ENCODE measurements around the gene RTN4R.

RTN4R gene

GRCh38 chr22:20218987-20219386, 49.1 kb downstream of the RTN4R start:
- no peak overlapping the region for H3K4me3 ChIP-seq (ENCODE audit: low read depth, low read length)

- H3K4me3 ChIP-seq (ENCODE audit: low read depth, low read length): no peak overlapping the region
Observed at GRCh38 chr22:20218326-20218872, 49.7 kb downstream of the RTN4R start.

- H3K4me3 ChIP-seq (ENCODE audit: low read depth, low read length): no peak overlapping the region
Observed at GRCh38 chr22:20217563-20217962, 50.6 kb downstream of the RTN4R start.

GRCh38 chr22:20216863-20217499, 51.1 kb downstream of the RTN4R start:
- H3K4me3 ChIP-seq (ENCODE audit: low read depth, low read length): no peak overlapping the region

- H3K4me3 ChIP-seq (ENCODE audit: low read depth, low read length): no peak overlapping the region
Observed at GRCh38 chr22:20215742-20216141, 52.4 kb downstream of the RTN4R start.

- no peak overlapping the region for H3K4me3 ChIP-seq (ENCODE audit: low read depth, low read length)
Observed at GRCh38 chr22:20214853-20215252, 53.3 kb downstream of the RTN4R start.

- no peak overlapping the region for H3K4me3 ChIP-seq (ENCODE audit: low read depth, low read length)
Observed at GRCh38 chr22:20213833-20214708, 54.0 kb downstream of the RTN4R start.

- no peak overlapping the region for H3K4me3 ChIP-seq (ENCODE audit: low read depth, low read length)
Observed at GRCh38 chr22:20212754-20213699, 55.1 kb downstream of the RTN4R start.

GRCh38 chr22:20211997-20212753, 55.9 kb downstream of the RTN4R start:
- no peak overlapping the region for H3K4me3 ChIP-seq (ENCODE audit: low read depth, low read length)

- no peak overlapping the region for H3K4me3 ChIP-seq (ENCODE audit: low read depth, low read length)
Observed at GRCh38 chr22:20211409-20211996, 56.6 kb downstream of the RTN4R start.

- no peak overlapping the region for H3K4me3 ChIP-seq (ENCODE audit: low read depth, low read length)
Observed at GRCh38 chr22:20210473-20211059, 57.6 kb downstream of the RTN4R start.

GRCh38 chr22:20209761-20210250, 58.3 kb downstream of the RTN4R start:
- no peak overlapping the region for H3K4me3 ChIP-seq (ENCODE audit: low read depth, low read length)

GRCh38 chr22:20208713-20209310, 59.3 kb downstream of the RTN4R start:
- no peak overlapping the region for H3K4me3 ChIP-seq (ENCODE audit: low read depth, low read length)

GRCh38 chr22:20207277-20208025, 60.7 kb downstream of the RTN4R start:
- no peak overlapping the region for H3K4me3 ChIP-seq (ENCODE audit: low read depth, low read length)

- H3K4me3 ChIP-seq (ENCODE audit: low read depth, low read length): no peak overlapping the region
Observed at GRCh38 chr22:20206709-20207215, 61.4 kb downstream of the RTN4R start.

- no peak overlapping the region for H3K4me3 ChIP-seq (ENCODE audit: low read depth, low read length)
Observed at GRCh38 chr22:20205964-20206708, 62.0 kb downstream of the RTN4R start.

GRCh38 chr22:20205464-20205963, 62.6 kb downstream of the RTN4R start:
- no peak overlapping the region for H3K4me3 ChIP-seq (ENCODE audit: low read depth, low read length)
